Activated gamma-delta T cell treated with anti-CD3 and anti-CD28 coated beads, Interleukin-2, amount 50 U/mL, for 16 hours (primary cell): ENCODE results near the gene CWC27.

Experiments used
- DNase-seq: peaks from one replicate; pipeline ENCODE4 v3.0.0-alpha.2; 2020; ENCODE audit warnings: low read depth

The CWC27 gene

DNA sequence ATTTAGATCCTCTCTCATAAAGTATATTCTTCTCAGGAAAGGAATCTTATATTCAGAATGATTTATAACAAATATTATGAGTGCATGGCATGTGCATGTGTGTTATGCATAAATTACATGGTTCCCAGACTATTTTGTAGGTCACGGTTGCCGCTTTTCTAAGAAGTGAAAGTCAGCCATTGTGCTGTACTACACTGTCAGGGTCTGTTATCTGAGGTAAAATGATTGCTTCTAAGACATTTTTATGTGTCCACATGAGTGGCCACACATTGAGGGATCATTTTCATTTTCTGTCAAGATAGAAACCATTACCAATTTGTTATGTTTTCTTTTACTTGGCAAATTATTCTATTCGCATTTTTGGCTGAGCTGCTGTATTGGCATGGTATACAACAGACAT lies 210.8 kb downstream of the CWC27 start:
- DNase-seq, result no peak

GRCh38 chr5:64980176-64980575 lies 211.4 kb downstream of the CWC27 start:
- DNase-seq, result no peak

- DNase-seq, result no peak
Observed at GRCh38 chr5:64987768-64988167, 219.0 kb downstream of the CWC27 start.

DNA sequence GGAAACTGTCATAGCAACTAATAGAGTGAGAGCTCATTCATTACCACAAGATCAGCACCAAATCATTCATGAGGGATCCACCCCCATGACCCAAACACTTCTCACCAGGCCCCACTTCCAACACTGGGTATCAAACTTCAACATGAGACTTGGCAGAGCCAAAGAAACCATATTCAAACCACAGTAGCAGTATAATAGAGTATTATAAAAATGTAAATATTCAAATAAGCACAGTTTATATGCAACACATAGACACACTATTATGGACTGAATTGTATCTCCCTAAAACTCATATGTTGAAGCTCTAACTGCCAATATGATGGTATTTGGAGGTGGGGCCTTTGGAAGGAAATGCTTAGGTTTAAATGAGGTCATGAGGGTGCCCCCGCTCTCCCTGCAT lies 240.5 kb downstream of the CWC27 start:
- no peak for DNase-seq

DNA sequence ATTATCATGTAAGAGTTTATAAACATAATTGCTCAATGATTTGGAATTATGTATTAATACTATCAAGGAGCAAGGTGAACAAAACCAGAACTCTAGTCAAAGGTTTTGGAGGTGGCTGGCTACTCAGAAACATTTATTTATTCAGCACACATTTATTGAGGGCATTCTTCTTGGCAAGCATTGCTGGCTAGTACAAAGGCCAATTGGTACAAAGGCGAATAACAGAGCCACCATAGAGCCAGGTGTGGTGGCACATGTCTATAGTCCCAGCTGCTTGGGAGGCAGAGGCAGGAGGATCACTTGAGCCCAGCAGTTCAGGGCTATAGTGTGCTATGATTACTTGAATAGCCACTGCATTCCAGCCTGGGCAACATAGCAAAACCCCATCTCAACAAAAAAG lies 242.1 kb downstream of the CWC27 start:
- no peak for DNase-seq

- DNase-seq, result no peak
Observed at GRCh38 chr5:65012301-65012892, 243.7 kb downstream of the CWC27 start.

- DNase-seq, result no peak
Observed at GRCh38 chr5:65013166-65013565, 244.4 kb downstream of the CWC27 start.

- DNase-seq, result no peak
Observed at GRCh38 chr5:65014769-65015168, 246.0 kb downstream of the CWC27 start.

- no peak for DNase-seq
Observed at GRCh38 chr5:65015767-65016166, 247.0 kb downstream of the CWC27 start.

GRCh38 chr5:65017636-65018035 lies 248.9 kb downstream of the CWC27 start:
- no peak for DNase-seq

DNA sequence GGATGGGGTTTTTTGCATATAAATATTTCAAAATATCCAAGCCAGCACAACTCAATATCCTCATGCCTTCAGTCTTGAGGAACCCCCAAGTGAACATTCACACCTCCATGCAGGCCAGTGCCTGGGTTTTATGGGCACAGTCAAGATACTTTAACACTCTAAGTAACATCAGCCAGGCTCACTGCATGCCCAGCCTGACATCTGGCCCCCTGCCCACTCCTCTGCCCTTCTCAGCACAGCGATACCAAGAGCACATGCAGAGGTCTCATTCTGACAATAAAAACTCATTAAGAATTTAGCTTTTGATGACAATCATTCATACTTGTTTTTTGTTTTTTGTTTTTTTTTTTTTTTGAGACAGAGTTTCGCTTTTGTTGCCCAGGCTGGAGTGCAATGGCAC lies 250.0 kb downstream of the CWC27 start:
- DNase-seq, result no peak

DNA sequence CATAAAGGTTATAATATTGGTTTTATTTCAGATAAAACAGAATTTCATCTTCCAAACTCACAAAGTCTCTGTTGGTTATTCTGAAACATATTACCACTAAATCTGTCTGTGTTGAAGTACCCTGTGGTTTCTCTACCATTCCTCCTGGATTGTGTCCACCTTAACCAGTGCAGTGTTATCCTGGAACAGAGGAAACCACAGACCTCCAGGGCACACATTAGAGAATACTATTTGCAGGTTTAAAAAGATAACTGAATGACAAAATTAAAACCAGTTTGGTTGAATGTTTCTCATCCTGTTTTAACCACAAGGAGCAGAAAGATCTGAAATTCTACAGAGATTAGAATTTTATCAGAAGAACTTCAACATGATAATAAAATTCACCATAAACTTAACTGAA lies 251.8 kb downstream of the CWC27 start:
- DNase-seq, result no peak

DNA sequence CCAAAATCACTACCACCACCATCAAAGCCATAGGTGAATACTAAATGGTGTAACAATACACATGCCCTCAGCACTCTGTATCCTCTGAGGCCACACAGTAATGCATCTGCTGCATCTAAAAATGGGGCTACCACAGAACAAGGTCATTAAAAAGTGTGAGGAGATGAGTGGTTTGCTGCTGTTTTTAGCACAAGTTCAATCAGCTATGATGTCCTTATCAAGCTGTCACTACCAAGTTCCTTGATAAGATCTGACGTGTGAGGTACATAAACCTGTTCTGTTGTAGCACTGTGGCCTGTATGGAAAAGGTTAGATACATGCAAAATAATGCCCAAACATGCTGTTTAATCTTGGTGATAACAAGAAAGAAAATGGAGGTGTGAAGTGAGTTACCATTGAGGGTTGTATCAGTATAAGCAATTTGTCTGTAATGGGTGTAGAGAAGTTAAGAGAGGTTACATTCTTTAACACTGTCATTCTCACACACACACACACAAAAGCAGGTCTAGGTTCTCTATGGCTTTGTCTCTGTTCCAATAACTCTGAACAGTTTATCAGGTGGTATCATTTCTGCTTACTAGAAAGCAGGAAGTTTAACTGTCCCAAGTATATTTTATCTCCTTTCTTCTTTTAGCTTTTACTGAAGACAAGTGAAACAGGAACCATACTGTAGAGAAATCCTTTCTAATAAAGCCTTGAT lies 252.9 kb downstream of the CWC27 start:
- DNase-seq, result no peak

GRCh38 chr5:65022932-65023331 lies 254.2 kb downstream of the CWC27 start:
- DNase-seq, result no peak

- DNase-seq, result no peak
Observed at GRCh38 chr5:65024681-65025080, 256.0 kb downstream of the CWC27 start.

- DNase-seq, result no peak
Observed at GRCh38 chr5:65026816-65027548, 258.3 kb downstream of the CWC27 start.

GRCh38 chr5:65029178-65029577 lies 260.4 kb downstream of the CWC27 start:
- no peak for DNase-seq

DNA sequence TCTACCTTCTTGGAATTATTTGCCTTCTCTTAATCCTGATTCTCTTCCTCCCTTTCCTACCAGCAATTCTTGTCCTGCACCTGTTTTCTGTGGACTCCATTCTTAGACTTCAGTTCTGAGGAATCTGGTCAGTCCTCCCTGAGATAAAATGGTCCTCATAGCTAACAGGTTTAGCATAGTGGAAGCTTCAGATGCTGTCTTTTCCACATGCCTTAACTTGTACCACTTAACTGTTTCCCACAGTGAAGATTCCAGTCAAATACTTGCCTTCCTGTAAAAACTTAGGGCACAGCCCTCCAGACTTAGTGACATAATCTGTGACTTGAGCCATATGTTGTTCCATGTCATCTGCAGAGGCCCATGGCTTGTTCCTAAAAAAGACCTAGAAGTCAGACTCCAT lies 261.3 kb downstream of the CWC27 start:
- no peak for DNase-seq

GRCh38 chr5:65032250-65032649 lies 263.5 kb downstream of the CWC27 start:
- DNase-seq, result no peak

DNA sequence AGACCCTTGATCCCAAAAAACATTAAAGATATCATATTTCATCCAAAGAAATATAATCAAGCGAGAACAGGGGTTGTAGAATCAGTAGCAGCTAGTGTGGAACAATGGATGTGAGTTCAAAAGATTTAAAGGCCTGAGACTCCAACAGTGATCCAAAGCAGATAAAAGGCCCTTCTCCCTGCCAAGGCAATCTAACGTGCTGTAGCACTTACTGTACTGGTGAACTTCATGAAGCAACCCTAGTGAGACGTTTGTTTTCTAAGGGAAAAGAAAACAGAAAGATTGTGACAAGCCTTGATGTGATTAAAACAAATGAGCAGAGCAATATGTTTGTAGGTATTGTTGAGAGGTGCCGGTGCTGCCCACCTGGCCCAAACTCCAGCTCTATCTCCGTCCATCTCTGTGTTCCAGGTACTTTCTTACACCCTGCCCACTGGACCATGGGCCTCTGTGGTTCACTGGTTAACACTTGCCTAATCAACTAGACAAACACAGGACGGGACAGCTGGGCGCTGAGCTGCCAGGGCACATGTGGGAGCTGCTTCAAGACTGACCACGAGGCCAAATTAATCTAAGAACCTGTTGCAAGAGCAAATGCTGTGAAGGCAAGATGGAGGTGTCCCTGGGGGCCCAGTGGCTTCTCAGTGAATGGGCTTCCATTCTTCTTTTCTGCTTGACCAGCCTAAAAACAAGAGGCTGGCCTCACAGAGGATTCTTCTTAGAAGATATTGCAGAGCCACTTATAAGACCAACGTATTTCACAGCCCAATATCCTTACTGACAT lies 265.5 kb downstream of the CWC27 start:
- no peak for DNase-seq

DNA sequence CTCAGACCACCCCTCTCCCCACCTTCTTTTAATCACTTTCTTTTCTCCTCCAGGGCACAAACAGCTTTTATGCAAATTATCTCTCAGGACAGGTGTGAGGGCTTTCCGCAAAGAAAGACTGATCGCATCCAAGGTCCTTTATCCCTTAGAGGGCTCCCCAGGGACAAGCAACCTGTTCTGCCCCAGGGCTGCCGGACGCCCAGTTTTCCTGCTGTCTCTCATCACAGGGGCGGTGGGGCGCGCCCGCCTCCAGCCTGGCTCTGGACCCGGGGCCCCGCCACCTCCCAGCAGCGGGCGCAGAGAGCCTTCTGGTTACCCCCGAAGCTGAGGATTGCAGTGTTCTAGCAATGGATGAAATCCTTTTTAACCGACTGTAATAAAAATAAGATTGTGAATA lies 266.1 kb downstream of the CWC27 start:
- DNase-seq, result no peak
